Activated naive CD8-positive, alpha-beta T cell (primary cell): ENCODE results near the gene RPTOR.

Source experiments
- H3K27ac Mint-ChIP-seq: one replicate; pipeline ENCODE4 v1.8.0; 2021; ENCODE audit warnings: mixed read lengths
- H3K27me3 Mint-ChIP-seq: one replicate; pipeline ENCODE4 v1.8.0; 2021; ENCODE audit warnings: mixed read lengths
- H3K36me3 Mint-ChIP-seq: one replicate; pipeline ENCODE4 v1.8.0; 2021; ENCODE audit warnings: mixed read lengths
- H3K4me1 Mint-ChIP-seq: one replicate; pipeline ENCODE4 v1.8.0; 2021; ENCODE audit warnings: low read depth, mixed read lengths
- H3K4me3 Mint-ChIP-seq: one replicate; pipeline ENCODE4 v1.8.0; 2021; ENCODE audit warnings: mild to moderate bottlenecking, mixed read lengths
- H3K9me3 Mint-ChIP-seq: one replicate; pipeline ENCODE4 v1.8.0; 2021; ENCODE audit warnings: low read depth, mixed read lengths

RPTOR gene

GRCh38 chr17:80708480-80708879, 163.8 kb downstream of the RPTOR start:
- Mint-ChIP-seq H3K4me1 (peaks cover 68% of the 10 kb centered on the region), H3K9me3 (no peaks in the 10 kb centered on the region), H3K27ac (no peak overlapping the region), H3K36me3 (peaks cover 7% of the 10 kb centered on the region), H3K27me3 (no peaks in the 10 kb centered on the region), H3K4me3 (no peak overlapping the region)

DNA sequence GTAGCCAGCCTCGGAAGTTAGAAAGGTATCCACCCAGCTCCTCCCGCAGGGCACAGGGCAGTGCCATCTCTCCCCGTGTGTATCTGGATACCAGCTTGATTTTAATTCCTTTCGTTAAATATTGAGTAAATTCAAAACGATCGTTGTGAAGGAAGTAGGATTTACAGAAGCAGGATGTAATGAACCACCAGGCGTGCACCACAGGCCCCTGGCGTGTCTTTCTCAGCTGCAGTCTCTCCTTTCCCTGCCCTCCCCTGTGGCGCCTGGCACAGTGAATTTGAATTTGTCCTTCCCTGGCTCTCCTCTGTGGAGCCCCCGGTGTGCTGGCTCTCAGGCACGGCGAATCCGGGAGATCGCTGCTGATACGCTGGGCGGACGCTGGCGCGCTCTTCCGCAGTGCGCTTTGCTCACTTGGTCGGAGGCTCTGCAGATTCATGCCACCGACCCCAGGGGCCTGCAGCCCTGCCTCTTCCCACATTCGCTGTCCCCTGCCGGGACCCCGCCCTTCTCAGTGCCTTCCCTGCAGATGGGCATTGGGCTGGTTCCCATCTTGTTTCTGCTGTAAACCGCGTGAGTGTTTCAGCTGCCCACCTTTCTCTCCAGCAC, 164.6 kb downstream of the RPTOR start:
- no peaks in the 10 kb centered on the region for H3K27me3 Mint-ChIP-seq
- H3K36me3 Mint-ChIP-seq = peaks cover 7% of the 10 kb centered on the region
- H3K4me1 Mint-ChIP-seq = peaks cover 61% of the 10 kb centered on the region
- H3K4me3 Mint-ChIP-seq = no peak overlapping the region
- no peaks in the 10 kb centered on the region for H3K9me3 Mint-ChIP-seq
- no peak overlapping the region for H3K27ac Mint-ChIP-seq

DNA sequence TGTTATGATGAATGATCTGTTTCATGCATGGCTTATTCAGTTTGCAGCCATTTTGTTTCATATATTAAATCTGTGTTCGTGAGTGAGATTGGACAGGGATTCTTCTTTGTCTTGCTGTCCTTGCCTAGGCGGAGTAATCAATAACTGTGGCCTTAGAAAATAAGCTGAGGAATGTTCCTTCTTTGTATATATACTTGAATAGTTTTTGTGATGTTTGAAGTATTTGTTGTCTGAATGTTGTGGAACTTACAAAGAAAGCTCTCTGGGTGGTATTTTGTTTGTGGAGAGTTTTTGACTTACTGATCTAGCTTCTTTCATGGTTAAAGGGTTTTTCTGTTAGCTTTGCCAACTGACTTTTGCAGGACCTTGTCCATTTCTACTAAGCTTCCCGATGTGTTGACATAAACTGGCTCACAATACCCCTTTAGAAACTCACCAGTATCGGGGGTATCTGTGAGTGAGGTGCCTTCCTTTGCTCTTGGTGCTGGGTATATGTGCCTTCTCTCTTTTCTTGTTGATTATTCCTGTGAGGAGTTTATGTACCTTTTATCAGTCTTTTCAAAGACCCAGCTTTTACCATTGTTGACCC, 166.2 kb downstream of the RPTOR start:
- Mint-ChIP-seq H3K4me3 (peak overlapping the region; percentile 14), H3K36me3 (peaks cover 10% of the 10 kb centered on the region), H3K4me1 (peaks cover 47% of the 10 kb centered on the region), H3K27ac (no peak overlapping the region), H3K9me3 (no peaks in the 10 kb centered on the region), H3K27me3 (no peaks in the 10 kb centered on the region)

- Mint-ChIP-seq H3K36me3 (peaks cover 16% of the 10 kb centered on the region), H3K4me3 (no peak overlapping the region), H3K27me3 (no peaks in the 10 kb centered on the region), H3K4me1 (peaks cover 37% of the 10 kb centered on the region), H3K9me3 (no peaks in the 10 kb centered on the region), H3K27ac (no peak overlapping the region)
Observed at GRCh38 chr17:80712089-80712488, 167.5 kb downstream of the RPTOR start.

DNA sequence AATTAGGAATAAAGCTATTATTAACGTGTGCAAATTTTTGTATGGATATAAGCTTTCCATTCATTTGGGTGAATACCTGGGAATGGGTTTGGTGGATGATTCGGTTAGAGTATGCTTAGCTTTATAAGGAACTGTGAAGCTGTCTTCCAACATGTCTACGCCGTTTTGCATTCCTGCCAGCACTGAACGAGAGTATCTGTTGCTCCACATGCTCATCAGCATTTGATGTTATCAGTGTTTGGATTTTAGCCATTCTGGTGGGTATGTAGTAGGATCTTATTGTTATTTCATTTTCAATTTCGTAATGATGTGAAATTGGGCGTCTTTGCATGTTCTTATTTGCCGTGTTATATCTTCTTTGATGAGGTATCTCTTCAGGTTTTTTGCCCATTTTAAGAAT, 168.0 kb downstream of the RPTOR start:
- Mint-ChIP-seq H3K4me3 (no peak overlapping the region), H3K27ac (no peak overlapping the region), H3K36me3 (peaks cover 16% of the 10 kb centered on the region), H3K4me1 (peaks cover 39% of the 10 kb centered on the region), H3K27me3 (no peaks in the 10 kb centered on the region), H3K9me3 (no peaks in the 10 kb centered on the region)

DNA sequence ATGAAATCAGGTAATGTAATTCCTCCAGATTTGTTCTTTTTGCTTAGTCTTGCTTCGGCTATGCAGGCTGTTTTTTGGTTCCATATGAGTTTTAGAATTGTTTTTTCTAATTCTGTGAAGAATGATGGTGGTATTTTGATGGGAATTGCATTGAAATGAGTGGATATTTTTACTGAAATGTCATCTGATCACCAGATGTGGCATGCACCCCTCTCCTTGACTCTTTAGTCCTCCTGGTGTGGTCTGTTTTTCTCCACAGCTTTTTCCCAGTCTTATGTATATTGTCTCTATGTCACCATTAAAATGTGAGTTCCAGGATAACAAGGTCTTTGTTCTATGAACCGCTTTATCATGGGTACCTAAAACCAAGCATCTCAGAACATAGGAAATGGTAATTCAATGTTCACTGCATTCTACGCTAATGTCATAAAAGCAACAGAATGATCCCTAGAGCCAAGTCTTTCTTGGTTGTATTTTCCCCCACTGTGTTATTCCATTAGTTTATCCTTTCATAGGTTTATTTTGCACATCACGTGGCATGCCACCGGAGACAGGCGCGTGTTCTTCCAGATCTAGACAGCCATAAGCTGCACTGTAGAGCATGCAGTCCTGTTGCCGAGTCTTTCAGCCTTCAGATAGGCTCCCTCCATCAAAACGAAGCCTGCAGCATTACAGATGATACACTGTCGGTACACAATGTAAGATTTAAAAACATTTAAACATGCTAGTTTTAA, 172.5 kb downstream of the RPTOR start:
- Mint-ChIP-seq H3K9me3 (no peaks in the 10 kb centered on the region), H3K27me3 (no peaks in the 10 kb centered on the region), H3K27ac (no peak overlapping the region), H3K4me3 (no peak overlapping the region), H3K4me1 (peaks cover 42% of the 10 kb centered on the region), H3K36me3 (peaks cover 13% of the 10 kb centered on the region)

GRCh38 chr17:80717720-80718083, 173.1 kb downstream of the RPTOR start:
- Mint-ChIP-seq H3K36me3 (peaks cover 13% of the 10 kb centered on the region), H3K9me3 (no peaks in the 10 kb centered on the region), H3K27me3 (no peaks in the 10 kb centered on the region), H3K4me1 (peaks cover 43% of the 10 kb centered on the region), H3K4me3 (no peak overlapping the region), H3K27ac (no peak overlapping the region)

DNA sequence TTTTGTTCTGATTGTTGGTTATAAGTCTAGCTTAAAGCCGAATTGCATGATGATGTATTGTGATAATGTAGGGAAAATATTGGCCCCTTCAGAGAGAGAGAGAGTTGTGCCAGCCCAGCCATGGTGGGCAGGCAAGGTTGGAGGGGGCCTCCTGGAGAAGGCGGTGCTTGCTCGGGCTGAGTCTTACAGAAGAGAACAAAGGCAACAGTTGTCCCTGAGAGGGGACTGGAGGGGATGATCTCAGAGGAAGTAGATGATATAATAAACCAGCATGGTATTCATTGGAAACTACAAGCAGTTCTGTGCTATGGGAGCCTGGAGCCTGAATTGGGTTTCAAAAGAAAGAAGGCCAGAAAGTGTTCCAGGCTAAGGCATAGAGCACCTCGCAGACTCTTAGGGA, 173.8 kb downstream of the RPTOR start:
- no peak overlapping the region for H3K4me3 Mint-ChIP-seq
- peaks cover 46% of the 10 kb centered on the region for H3K4me1 Mint-ChIP-seq
- H3K9me3 Mint-ChIP-seq = no peaks in the 10 kb centered on the region
- peak overlapping the region; percentile 66 for H3K27ac Mint-ChIP-seq
- H3K27me3 Mint-ChIP-seq = no peaks in the 10 kb centered on the region
- H3K36me3 Mint-ChIP-seq = peaks cover 13% of the 10 kb centered on the region

DNA sequence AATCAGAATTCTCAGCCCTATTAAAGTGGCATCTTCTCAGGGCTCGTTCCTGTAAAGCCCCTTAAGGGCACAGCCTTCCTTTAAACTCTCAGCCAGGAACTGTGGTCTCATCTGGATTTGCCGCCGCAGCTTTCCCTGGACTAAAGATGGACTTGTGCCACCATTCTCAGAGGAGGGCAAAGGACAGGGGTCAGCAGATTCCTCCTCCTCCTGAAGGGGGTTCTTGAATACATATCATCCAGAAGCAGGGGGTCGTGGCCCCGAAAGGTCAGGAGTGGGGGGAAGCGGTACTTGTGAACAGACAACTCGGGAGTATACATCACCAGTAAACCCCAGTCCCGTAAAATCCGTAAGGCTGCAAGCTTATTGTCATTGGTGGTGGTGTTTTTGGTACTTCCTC, 174.8 kb downstream of the RPTOR start:
- Mint-ChIP-seq H3K36me3 (peaks cover 15% of the 10 kb centered on the region), H3K27me3 (no peaks in the 10 kb centered on the region), H3K27ac (no peak overlapping the region), H3K9me3 (no peaks in the 10 kb centered on the region), H3K4me3 (no peak overlapping the region), H3K4me1 (peaks cover 53% of the 10 kb centered on the region)

GRCh38 chr17:80720610-80721577, 176.3 kb downstream of the RPTOR start:
- Mint-ChIP-seq H3K27me3 (no peaks in the 10 kb centered on the region), H3K9me3 (no peaks in the 10 kb centered on the region), H3K4me3 (peak overlapping the region; percentile 36), H3K36me3 (peaks cover 10% of the 10 kb centered on the region), H3K4me1 (peaks cover 58% of the 10 kb centered on the region), H3K27ac (peak overlapping the region; percentile 77)

GRCh38 chr17:80722661-80723060, 178.0 kb downstream of the RPTOR start:
- Mint-ChIP-seq H3K4me3 (no peak overlapping the region), H3K27ac (peak overlapping the region; percentile 46), H3K36me3 (peaks cover 8% of the 10 kb centered on the region), H3K4me1 (peaks cover 55% of the 10 kb centered on the region), H3K27me3 (no peaks in the 10 kb centered on the region), H3K9me3 (no peaks in the 10 kb centered on the region)

- no peaks in the 10 kb centered on the region for H3K27me3 Mint-ChIP-seq
- peaks cover 53% of the 10 kb centered on the region for H3K4me1 Mint-ChIP-seq
- no peaks in the 10 kb centered on the region for H3K9me3 Mint-ChIP-seq
- H3K4me3 Mint-ChIP-seq = no peak overlapping the region
- H3K27ac Mint-ChIP-seq = peak overlapping the region; percentile 28
- H3K36me3 Mint-ChIP-seq = peaks cover 11% of the 10 kb centered on the region
Observed at GRCh38 chr17:80724775-80725266, 180.2 kb downstream of the RPTOR start.

DNA sequence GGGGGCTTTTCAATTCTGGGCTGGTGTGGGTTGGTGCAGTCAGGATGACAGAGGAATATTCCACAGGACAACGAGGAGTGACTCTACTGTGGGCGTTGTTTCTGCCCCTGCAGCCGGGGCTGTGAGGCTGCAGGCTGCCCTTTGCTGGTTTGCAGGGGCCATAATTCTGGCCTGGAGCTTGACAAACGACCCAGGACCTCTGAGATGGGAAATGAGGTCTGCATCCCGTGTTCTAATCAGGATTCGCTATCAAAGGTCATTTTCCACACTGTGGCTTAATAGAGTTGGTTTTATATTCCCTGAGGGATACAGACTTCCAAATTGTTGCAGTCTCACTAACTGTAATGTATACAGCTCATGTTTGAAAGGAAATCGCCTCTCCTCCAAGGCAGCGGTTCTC, 180.9 kb downstream of the RPTOR start:
- peak overlapping the region; percentile 28 for H3K27ac Mint-ChIP-seq
- peaks cover 53% of the 10 kb centered on the region for H3K4me1 Mint-ChIP-seq
- no peaks in the 10 kb centered on the region for H3K27me3 Mint-ChIP-seq
- H3K4me3 Mint-ChIP-seq = no peak overlapping the region
- no peaks in the 10 kb centered on the region for H3K9me3 Mint-ChIP-seq
- peaks cover 11% of the 10 kb centered on the region for H3K36me3 Mint-ChIP-seq

DNA sequence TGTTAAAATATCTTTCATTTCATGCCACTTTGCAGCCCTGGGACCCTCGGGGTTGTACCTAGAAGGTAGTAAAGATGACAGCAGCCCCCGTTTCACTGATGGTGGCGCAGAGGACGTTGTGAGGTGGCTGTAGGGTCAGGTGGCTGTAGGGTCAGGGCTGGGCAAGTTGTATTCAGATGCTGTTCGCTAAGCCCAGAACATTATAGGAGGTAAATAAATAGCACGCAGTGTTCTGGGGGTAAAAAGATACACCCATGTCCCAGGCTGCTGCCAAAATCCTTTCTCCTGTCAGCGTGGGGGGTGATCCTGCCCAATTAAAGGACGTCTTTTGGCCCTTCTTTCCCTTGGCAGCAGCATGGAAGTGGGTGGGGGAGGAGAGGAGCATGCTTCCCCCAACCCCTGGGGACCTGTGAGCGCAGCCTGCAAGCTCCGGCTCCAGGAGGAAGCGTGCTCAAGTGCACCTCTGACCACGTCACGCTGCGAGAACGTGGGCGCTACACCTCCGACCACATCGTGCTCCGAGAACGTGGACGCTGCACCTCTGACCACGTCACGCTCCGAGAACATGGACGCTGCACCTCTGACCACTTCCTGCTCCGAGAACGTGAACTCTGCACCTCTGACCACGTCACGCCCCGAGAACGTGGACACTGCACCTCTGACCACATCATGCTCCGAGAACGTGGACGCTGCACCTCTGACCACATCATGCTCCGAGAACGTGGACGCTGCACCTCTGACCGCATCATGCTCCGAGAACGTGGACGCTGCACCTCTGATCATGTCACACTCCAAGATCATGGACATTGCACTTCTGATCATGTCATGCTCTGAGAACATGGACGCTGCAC, 182.1 kb downstream of the RPTOR start:
- H3K4me1 Mint-ChIP-seq = peaks cover 53% of the 10 kb centered on the region
- no peaks in the 10 kb centered on the region for H3K9me3 Mint-ChIP-seq
- no peaks in the 10 kb centered on the region for H3K27me3 Mint-ChIP-seq
- H3K36me3 Mint-ChIP-seq = peaks cover 11% of the 10 kb centered on the region
- no peak overlapping the region for H3K4me3 Mint-ChIP-seq
- H3K27ac Mint-ChIP-seq = no peak overlapping the region
